Spleen (tissue), 11 donors: ENCODE data around the gene RNF114. TPM values are rescaled to one million over a fixed set of nuclear protein-coding genes. Genes with fewer than 3 reads are reported as not detected.
A peak's percentile ranks its signal among the peaks of the same experiment; 100 is the strongest.

Source experiments
- DNase-seq: peaks from one replicate; pipeline ENCODE4 v3.0.0-alpha.2; 2020
- H3K27ac ChIP-seq, 8 donors: fragments of 200-600 bp; sonication (generic) in 7 of 8; 1 replicate in 4 of 8; 2 replicates in 4 of 8; pipeline versions ENCODE4 v1.5.0 to v1.8.0; 2016 to 2021; ENCODE audit warnings: inconsistent platforms in 4 of 8, mild to moderate bottlenecking in 4 of 8, moderate library complexity in 1 of 8
- H3K27me3 ChIP-seq, 7 donors: fragments of 200-600 bp; sonication (generic) in 6 of 7; replicated peaks in 1 of 7; 1 replicate in 4 of 7; 2 replicates in 3 of 7; pipeline versions ENCODE4 v1.5.0 to v1.8.0; 2016 to 2021; ENCODE audit warnings: inconsistent platforms in 3 of 7, mild to moderate bottlenecking in 1 of 7
- H3K36me3 ChIP-seq, 6 donors: fragments of 200-600 bp; sonication (generic) in 5 of 6; 1 replicate in 4 of 6; 2 replicates in 2 of 6; pipeline versions ENCODE4 v1.5.0 to v1.8.0; 2016 to 2021; ENCODE audit warnings: inconsistent platforms in 2 of 6
- H3K4me1 ChIP-seq, 6 donors: fragments of 200-600 bp; sonication (generic) in 5 of 6; 1 replicate in 3 of 6; 2 replicates in 3 of 6; pipeline versions ENCODE4 v1.5.0 to v1.8.0; 2016 to 2021; ENCODE audit warnings: inconsistent platforms in 3 of 6
- H3K4me3 ChIP-seq, 8 donors: fragments of 200-600 bp; sonication (generic) in 7 of 8; 1 replicate in 4 of 8; 2 replicates in 4 of 8; pipeline versions ENCODE4 v1.5.0 to v1.8.0; 2016 to 2021; ENCODE audit warnings: inconsistent platforms in 4 of 8, mild to moderate bottlenecking in 4 of 8, moderate library complexity in 2 of 8
- H3K9me3 ChIP-seq, 8 donors: fragments of 200-600 bp; sonication (generic) in 7 of 8; 1 replicate in 4 of 8; 2 replicates in 4 of 8; pipeline versions ENCODE4 v1.5.0 to v1.8.0; 2016 to 2021; ENCODE audit warnings: inconsistent platforms in 4 of 8
- POLR2A ChIP-seq, 3 donors: fragments of 450-650 bp; IDR thresholded peaks; one replicate each; pipeline ENCODE4 v1.5.1; 2017; ENCODE audit warnings: antibody characterized with exemption in 3 of 3, mild to moderate bottlenecking in 1 of 3
- POLR2AphosphoS5 ChIP-seq, 3 donors: sonication (generic); formaldehyde crosslinking; IDR thresholded peaks; one replicate each; pipeline ENCODE4 v1.5.1; 2017; ENCODE audit warnings: antibody characterized with exemption in 3 of 3
- WGBS, 5 donors: extraction: QIAGEN DNeasy Blood & Tissue Kit in 3 of 5; methylation state at CpG; one replicate each; pipeline versions ENCODE4 v1.1.5 to v1.1.7; 2013 to 2018; 5-methylcytosine and 5-hydroxymethylcytosine counted together
- intact Hi-C: fragments of 100-400 bp; cut with DNase I; formaldehyde crosslinking; loops from one replicate; pipeline ENCODE4 v1.15.0; 2023; ENCODE audit warnings: low total_unique reads
- polyA plus RNA-seq, 3 donors: library from polyadenylated mRNA; stranded (reverse); fragments of 200-250 nt; gene quantifications; one replicate each; pipeline ENCODE4 v1.2.1, GENCODE V29; 2013
- total RNA-seq, 7 donors: library from RNA; depleted of rRNA in 3 of 7; stranded (reverse); fragments of >200 nt in 3 of 7; fragmentation: NEBNext Ultra II Directional in 4 of 7; extraction: Animal tissue kit (Norgen Biotek cat#: 25700) in 4 of 7; gene quantifications; one replicate each; pipeline versions ENCODE4 v1.1.0 to v1.2.1, GENCODE V29; 2016 to 2021
- TF ChIP-seq, protein P1 (sequence below), 11 experiments: fragments of 200-600 bp in 7 of 11; fragments of 450-650 bp in 4 of 11; sonication (generic) in 4 of 11; IDR thresholded peaks in 8 of 11; conservative IDR thresholded peaks in 3 of 11; 1 replicate in 7 of 11; 2 replicates in 4 of 11; pipeline versions ENCODE4 v1.4.0 to v1.8.0; 2016 to 2021; ENCODE audit warnings: antibody characterized with exemption in 11 of 11, inconsistent platforms in 4 of 11, mild to moderate bottlenecking in 1 of 11
- donor health status: healthy with polysubstance abuse.
- donor health status: DM: no; HTN: no; CAD: no; lungs with moderate emphysema.
- donor health status: DM: no; HTN: no; CAD: no.
- donor health status: Bipolar disorder and iron deficiency.
- donor health status: healthy.
- donor health status: DM: no; HTN: no; CAD: no.
- donor health status: DM: yes; HTN: yes; CAD: no.

Gene RNF114
- total and polyA plus RNA-seq, 10 donors, result 35.5 to 246 (median 108) TPM

DNA sequence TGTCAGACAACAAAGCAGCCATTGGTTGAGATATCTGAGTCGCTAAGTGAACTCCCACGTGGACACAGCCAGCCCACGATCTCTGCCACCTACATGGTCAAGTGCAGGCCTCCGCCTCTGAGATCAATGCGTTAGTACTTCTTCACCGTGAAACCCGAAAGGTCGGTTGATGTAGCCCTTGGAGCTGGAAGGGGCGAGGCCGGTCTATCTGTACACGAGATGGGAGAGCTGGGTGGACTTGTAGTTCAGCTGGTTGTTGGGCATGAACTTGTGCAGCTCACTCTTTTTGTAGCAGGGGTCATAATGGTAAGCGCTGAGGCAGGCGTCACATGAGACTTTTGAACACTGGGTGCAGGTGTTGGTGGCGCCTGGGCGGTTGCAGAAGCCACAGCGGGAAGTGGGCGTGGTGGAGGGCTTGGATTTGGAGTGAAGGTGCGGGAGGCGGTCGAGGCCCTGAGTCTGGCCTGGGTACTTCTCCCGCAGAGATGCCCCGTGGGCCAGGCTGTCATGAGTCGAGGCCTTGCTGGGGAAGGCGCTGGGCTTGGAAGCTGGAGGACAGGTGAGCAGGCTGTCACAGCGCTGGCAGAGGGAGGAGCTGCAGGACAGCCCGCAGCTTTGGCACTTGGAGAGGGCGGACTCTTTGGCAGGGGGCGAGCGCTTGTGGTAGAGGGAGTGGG lies 30.6 kb upstream of the RNF114 start:
- H3K9me3 ChIP-seq, result no peaks in the 10 kb centered on the region
- H3K4me3 ChIP-seq, result no peak overlapping the region
- WGBS, 5 donors, result 81 to 88% (median 84%) methylated on average over 27 to 29 of the region's 29 CpGs
- peak overlapping the region in 6 of 8 donors; percentile 38 to 100 (median 91) for H3K27ac ChIP-seq
- no peak for TF ChIP-seq POLR2A (IDR thresholded peaks at IDR 0.05)
- TF ChIP-seq POLR2AphosphoS5 (IDR thresholded peaks at IDR 0.05), result no peak
- TF ChIP-seq, protein P1, sequence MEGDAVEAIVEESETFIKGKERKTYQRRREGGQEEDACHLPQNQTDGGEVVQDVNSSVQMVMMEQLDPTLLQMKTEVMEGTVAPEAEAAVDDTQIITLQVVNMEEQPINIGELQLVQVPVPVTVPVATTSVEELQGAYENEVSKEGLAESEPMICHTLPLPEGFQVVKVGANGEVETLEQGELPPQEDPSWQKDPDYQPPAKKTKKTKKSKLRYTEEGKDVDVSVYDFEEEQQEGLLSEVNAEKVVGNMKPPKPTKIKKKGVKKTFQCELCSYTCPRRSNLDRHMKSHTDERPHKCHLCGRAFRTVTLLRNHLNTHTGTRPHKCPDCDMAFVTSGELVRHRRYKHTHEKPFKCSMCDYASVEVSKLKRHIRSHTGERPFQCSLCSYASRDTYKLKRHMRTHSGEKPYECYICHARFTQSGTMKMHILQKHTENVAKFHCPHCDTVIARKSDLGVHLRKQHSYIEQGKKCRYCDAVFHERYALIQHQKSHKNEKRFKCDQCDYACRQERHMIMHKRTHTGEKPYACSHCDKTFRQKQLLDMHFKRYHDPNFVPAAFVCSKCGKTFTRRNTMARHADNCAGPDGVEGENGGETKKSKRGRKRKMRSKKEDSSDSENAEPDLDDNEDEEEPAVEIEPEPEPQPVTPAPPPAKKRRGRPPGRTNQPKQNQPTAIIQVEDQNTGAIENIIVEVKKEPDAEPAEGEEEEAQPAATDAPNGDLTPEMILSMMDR (IDR thresholded peaks at IDR 0.05 in 8 of 11, conservative IDR thresholded peaks at IDR 0.05 in 3 of 11), result no peak
- no peak for DNase-seq
- peaks cover 4 to 52% (median 27%) of the 10 kb centered on the region in 6 donors for H3K4me1 ChIP-seq
- peaks cover 0 to 89% (median 52%) of the 10 kb centered on the region in 6 donors for H3K36me3 ChIP-seq
- intact Hi-C loops, result no loop called here
- no peaks in the 10 kb centered on the region for H3K27me3 ChIP-seq

DNA sequence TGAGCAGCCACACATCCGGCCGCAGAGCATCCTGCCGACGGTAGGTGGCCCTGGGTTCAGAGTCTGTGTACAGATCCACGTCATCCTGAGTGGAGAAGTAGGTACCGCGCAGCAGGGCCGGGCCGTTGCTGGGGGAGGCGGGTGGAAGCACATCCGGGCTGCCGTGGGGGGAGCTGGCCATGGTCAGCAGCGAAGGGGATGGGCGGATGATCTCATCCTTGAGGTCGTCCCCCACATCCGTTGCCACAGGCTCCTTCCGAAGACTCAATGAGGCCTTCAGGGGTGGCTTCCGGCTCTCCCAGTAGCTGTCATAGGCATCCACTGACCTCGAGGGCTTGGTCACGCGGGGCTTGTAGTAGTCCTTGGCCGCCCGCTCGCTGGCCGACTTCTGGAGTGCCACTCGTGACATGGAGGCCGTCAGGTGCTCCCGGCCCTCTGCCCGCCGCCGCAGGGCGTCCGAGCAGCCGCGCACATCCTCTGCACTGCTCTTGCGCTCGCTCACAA lies 30.0 kb upstream of the RNF114 start:
- peak; percentile 90 for DNase-seq
- WGBS, 5 donors, result 76 to 89% (median 79%) methylated on average over 35 to 37 of the region's 37 CpGs
- no peak overlapping the region for H3K4me3 ChIP-seq
- intact Hi-C loops, result no loop called here
- H3K36me3 ChIP-seq, result peaks cover 0 to 93% (median 52%) of the 10 kb centered on the region in 6 donors
- TF ChIP-seq, protein P1 (IDR thresholded peaks at IDR 0.05 in 8 of 11, conservative IDR thresholded peaks at IDR 0.05 in 3 of 11), result peak in 1 of 11 experiments; percentile 14
- TF ChIP-seq POLR2A (IDR thresholded peaks at IDR 0.05) (no peak), POLR2AphosphoS5 (IDR thresholded peaks at IDR 0.05) (peak; percentile 82 to 88 (median 82))
- H3K27me3 ChIP-seq, result no peaks in the 10 kb centered on the region
- peak overlapping the region in 7 of 8 donors; percentile 72 to 100 (median 96) for H3K27ac ChIP-seq
- H3K4me1 ChIP-seq, result peaks cover 8 to 57% (median 33%) of the 10 kb centered on the region in 6 donors
- no peaks in the 10 kb centered on the region for H3K9me3 ChIP-seq

DNA sequence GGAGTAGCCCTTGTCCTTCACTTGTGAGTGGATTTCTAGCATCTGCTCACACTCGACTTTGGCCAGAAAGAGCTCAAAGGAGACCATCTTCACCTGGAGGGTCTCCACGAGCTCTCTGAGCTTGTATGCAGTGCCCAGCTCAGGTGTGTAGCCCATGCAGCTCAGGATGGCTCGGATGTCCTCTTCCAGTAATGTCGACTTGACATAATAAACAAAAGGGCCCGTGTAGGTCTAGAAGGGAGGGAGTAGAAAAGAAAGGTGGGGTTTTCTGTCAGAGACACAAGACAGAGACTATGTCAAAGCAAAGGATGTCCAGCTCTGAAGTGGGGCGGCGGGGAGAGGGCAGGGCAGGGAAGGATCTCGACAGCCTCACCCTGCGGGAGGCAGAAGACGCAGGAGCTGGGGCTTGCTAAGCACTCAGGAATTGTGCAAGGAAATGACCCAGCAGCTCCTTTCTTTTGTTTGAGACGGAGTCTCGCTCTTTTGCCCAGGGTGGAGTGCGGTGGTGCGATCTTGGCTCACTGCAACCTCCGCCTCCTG lies 29.5 kb upstream of the RNF114 start:
- H3K36me3 ChIP-seq, result peaks cover 0 to 95% (median 52%) of the 10 kb centered on the region in 6 donors
- intact Hi-C loops, result no loop called here
- no peak overlapping the region for H3K4me3 ChIP-seq
- H3K27me3 ChIP-seq, result no peaks in the 10 kb centered on the region
- H3K4me1 ChIP-seq, result peaks cover 8 to 63% (median 36%) of the 10 kb centered on the region in 6 donors
- WGBS, 5 donors, result 68 to 87% (median 80%) methylated on average over 15 of the region's 15 CpGs
- peak overlapping the region in 7 of 8 donors; percentile 72 to 100 (median 96) for H3K27ac ChIP-seq
- no peaks in the 10 kb centered on the region for H3K9me3 ChIP-seq
- TF ChIP-seq POLR2AphosphoS5 (IDR thresholded peaks at IDR 0.05) (no peak), POLR2A (IDR thresholded peaks at IDR 0.05) (no peak)
- TF ChIP-seq, protein P1 (IDR thresholded peaks at IDR 0.05 in 8 of 11, conservative IDR thresholded peaks at IDR 0.05 in 3 of 11), result no peak
- DNase-seq, result no peak
